ENCODE data around the gene CD6.

CD6 gene

DNA sequence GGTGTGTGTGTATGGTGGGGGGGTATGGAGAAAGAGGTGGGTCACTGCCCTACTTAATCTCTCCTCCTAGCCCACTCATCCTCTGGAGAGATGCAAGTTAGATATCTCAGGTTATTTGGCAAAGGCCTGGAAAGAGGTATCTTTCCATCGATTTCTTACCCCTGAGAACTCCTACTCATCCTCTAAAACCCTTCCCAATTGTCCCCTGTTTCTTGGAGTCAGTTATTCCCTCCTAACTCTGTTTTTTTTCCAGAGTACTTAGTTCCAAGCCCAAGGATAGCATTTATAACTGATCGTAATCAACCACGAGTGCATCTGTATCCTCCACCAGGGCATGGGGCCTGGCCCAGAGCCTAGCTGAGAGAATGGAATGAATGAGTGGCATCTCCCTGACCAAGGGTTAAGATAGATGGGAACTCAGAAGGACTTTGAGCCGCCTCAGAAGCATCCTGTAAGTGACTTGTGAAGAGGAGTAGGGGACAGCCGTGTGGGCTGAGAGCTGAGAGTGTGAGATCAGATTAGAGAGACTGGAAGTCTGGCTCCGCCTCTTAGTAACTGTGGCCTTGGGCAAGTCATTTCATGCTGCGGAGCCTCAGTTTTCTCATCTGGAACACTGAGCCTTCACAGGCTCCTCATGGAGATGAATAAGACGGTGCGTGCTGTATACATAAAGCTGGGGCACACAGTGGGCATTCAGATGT lies 16.2 kb downstream of the CD6 start:
- DNase-seq = no peak

DNA sequence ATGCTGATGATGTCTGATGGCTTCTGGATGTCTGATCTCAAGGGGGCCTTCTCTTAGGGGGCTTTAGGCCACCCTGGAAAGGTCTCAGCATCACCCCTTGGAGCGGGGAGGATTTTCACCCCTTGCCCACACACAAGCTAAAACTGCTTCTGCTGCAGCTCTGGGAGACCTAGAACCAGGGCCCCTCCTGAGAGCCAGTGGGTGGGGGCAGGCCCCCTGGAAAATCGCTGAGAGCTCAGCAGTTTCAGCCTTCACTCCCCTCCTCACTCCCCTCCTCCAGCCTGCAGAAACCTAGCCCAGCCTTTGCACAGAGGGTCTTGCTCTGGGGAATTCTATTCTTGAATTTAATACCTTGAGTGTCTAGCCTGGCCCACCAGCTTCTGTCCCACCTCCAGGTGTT lies 17.2 kb downstream of the CD6 start:
- DNase-seq = no peak

DNA sequence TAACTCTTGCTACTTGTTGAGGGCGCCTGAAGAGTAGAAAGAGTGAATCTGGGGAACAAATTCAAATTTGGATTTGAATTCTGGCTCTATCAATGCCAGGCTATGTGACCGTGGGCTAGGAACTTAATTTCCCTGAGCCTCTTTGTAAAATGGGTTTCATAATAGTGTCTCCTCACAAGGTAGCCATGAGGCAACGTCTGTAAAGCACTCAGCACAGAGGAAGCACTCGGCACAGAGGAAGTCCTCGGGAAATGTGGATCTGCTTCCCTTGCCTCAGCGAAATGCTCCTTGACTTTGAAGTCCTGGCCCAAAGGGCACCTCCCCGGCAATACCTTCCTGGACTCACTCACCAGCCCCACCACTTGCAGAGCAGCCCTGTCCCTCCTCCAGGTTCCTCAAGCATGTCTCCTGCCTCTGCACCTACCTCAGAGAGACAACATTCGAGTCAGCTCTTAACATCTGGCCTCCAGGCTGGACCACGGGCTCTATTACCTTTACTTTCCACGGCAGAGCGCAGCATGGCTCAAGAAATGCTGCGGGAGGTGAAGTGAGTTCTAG lies 17.7 kb downstream of the CD6 start:
- DNase-seq = no peak

DNA sequence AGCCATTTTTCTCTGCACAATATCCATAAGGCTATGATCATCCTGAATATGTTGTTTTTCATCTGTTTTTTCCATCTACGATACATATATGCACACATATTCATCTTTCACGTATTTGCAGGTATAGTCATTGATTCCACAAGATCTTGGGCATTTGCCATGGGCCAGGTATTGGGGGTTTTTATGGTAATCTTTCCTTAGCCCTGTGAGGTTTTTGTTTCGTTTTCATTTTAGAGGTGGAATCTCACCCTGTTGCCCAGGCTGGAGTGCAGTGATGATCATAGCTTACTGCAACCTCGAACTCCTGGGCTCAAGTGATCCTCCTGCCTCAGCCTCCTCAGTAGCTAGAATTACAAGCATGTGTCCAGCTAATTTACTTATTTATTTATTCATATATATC lies 20.0 kb downstream of the CD6 start:
- no peak for DNase-seq

DNA sequence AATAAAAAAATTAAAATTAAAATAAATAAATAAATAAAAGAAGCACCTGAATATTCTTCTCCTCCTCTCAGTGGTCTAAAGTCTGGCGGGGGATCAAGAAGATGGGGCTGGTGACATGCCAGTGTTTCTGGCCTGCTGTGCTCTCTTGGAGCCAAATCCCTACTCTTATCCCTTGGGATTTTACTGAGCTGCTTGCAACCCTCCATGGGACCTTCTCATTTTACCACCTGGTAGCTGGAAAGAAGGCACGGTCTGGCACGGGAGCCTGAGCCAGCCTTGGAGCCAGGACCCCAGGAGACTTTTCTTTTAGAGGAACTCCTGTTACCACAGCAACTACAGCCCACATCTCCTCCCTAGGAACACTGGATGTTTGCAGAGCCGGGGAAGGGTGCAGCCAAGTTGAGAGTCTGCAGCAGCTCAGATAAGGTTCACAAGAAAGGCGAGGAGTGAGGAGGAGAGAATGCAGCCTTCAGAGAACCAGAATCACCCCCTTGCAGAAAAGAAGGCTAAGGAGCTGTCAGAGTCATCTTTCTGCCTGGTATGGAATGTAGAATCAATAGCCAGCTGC lies 21.4 kb downstream of the CD6 start:
- no peak for DNase-seq

DNA sequence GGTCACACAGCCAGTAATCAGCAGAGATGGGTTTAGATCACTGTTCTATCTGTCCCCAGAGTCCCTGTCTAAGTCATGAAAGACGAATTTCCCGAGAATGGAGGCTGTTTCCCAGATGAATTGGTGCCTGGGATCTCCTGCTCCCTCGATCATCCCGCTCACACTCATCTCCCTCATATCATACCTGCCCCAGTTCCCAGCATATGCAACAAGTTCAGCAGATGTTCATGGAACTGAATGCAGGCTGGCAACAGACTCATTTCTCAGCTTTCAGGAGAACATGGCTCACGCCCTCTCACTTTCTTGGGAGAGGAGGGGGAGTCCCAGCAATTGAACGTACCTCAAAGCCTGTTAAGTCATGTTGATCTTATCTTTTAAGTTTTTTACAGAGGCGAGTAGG lies 22.1 kb downstream of the CD6 start:
- no peak for DNase-seq

DNA sequence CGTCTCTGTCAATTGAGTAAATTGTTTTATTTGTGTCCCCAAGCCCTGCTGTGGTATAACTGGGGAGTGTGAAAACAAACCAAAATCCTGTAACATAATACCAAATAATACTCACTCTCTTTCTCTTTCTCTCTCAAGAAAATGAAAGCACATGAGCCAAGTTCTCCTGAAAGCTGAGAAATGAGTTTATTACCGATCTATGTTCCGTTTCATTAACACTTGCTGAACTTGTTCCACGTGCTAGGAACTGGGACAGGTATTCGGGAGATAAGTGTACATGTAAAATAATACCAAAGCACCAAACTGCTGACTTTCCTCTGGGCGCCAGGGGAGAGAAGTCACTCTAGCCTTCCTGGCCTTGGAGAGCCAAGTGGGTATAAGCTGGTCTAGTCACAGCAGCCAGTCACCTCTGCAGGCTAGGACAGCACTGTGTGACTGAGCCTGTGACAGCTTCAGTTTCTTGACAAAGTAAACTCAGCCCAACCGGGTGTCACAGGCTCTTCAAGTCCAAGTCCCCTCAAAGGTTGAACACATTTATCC lies 23.1 kb downstream of the CD6 start:
- no peak for DNase-seq

DNA sequence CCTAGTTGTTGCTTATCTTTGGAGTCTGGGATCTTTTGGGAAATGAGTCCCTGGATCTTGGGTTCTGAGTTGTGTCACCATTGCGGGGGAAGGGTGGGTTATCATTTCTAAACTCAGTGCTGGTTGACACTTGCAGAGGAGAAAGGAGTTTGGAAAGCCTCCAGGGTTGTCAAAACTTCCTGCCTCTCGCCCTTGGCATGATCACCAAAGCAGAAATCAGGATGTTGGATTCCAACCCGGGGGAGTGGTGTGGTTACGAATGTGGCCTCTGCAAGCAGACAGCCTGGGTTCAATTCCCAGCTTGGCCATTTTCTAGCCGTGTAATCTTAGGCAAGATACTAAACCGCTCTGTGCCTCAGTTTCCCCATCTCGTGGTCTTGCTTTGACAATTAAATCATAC lies 24.3 kb downstream of the CD6 start:
- no peak for DNase-seq

DNA sequence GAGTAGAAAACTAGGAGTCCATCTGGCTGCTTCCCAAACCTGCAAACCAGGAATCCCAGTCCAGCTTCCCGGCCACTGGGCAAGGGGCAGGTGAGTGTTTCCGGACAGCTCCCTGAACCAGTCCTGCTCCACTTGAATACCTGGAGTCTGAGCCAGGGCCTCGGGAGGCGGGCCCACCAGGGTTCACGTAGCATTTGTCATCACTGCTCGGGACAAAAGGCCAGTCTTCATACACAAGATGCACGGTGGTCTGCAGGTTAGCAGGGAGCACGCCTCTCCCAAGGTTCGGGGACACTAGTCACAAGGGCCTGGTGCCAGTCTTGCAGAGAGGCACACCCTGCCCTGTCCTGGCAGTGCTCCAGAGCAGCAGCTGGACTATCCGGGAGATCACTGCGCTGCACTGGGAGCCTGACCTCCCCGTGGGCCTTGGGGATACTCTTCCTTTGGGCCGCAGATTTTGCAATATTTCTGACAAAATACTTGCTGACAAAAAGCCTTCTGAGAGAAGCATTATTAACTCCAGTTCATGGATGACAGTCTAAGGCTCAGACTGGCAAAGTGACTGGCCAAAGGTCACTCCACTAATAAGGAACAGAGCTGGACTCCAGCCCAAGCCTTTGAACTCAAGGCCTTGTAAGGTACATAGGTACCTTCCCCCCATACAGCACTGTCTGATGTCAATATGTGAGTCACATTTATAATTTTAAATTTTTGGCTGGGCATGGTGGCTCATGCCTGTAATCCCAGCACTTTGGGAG lies 25.1 kb downstream of the CD6 start:
- no peak for DNase-seq

DNA sequence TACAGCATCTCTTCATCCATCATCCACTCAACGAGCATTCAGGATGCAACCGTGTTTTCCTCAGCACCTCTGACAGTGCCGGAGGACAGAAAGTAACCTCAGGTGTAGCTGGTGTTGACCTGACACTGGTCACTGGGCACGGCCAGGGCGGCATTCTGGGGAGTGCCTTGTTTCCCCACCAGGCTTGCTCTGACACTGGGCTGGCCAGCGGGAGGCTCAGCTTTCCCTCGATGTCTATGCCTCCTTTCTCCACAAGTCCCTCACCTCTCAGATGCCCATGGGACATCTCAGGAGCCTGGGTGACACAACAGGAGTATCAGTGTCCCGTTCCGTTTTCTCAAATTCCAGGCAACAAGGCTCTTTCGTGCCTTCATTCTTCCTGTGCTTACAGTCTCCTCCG lies 28.9 kb downstream of the CD6 start:
- no peak for DNase-seq

DNA sequence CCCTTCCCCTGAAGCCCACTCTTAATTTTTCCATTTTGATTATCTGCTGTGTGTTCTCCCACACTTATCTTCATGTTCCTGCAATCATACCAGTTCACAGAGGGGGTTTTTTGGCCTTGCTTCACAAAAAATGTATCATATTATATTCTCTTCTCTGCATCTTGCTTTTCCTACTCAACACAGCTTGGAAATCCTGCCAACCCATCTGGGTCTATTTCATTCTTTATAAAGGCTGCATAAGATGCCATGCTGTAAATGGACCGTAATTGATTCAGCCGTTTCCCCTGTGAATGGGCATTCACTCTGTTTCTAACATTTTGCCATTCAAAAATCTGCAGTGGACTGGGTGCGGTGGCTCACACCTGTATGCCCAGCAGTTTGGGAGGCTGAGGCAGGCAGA lies 30.5 kb downstream of the CD6 start:
- DNase-seq = no peak

DNA sequence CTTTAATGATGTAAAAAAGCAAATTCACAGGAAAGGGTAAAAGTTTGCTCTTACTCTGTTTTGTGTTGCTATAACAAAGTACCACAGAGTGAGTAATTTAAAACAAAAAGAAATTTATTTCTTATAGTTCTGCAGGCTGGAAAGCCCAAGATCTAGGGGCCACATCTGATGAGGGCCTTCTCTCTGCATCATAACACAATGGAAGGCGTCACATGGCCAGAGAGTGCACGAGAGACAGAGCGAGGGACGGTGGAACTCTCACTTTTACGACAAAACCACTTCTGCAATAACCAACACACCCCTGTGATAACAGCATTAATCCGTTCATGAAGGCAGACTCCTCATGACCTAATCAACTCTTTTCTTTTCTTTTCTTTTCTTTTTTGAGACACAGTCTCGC lies 31.1 kb downstream of the CD6 start:
- DNase-seq = no peak

DNA sequence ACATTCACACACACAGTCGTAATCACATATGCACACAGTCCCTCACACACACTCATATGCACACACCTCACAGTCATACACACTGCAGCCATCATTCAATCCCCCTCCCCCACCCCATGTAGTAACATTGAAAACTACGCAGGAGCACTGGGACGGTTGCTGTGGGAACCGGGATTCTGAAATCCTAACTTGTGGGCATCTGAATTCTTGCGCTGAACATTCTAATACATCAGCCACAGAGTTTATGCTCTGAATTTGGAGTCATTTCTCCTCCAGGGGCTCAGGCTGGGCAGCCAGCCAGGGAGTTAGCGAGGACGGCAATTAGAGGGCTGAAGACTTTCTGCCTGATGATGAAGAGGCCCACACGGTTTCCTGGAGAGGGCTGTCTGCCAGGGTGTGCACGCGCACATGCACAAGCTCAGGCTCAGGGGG lies 32.7 kb downstream of the CD6 start:
- DNase-seq = no peak

DNA sequence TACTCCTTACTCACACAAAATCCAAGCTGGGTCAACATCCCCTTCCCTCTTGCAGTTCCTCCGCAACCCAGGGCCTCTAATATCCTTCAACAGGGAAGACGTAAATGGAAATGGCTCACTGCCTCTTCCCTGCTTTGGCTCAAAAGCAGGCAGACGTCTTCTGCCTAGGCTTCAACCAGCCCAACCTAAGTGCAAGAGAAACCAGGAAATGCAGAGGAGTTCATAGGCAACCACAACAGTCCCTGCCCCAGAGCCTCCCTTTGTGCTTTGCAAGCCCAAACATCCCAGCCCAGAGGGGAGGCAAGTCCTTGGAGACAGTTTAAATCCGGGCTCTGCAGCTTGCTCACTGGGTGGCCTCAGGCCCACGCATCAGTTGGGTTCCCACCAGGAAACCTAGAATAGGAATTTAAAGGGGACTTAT lies 33.3 kb downstream of the CD6 start:
- DNase-seq = no peak

DNA sequence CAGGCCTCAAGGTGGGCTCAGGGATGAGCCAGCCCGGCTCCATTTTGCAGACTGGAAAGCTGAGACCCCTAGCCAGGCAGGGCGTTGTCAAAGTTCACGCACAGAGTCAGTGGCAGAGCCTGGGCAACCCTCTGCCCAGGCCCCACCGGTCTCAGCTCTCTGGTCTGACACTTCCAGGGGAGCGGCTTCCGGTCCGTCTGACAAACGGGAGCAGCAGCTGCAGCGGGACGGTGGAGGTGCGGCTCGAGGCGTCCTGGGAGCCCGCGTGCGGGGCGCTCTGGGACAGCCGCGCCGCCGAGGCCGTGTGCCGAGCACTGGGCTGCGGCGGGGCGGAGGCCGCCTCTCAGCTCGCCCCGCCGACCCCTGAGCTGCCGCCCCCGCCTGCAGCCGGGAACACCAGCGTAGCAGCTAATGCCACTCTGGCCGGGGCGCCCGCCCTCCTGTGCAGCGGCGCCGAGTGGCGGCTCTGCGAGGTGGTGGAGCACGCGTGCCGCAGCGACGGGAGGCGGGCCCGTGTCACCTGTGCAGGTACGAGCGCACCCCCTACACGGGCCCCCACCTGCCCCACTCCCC lies 36.0 kb downstream of the CD6 start:
- DNase-seq = no peak

DNA sequence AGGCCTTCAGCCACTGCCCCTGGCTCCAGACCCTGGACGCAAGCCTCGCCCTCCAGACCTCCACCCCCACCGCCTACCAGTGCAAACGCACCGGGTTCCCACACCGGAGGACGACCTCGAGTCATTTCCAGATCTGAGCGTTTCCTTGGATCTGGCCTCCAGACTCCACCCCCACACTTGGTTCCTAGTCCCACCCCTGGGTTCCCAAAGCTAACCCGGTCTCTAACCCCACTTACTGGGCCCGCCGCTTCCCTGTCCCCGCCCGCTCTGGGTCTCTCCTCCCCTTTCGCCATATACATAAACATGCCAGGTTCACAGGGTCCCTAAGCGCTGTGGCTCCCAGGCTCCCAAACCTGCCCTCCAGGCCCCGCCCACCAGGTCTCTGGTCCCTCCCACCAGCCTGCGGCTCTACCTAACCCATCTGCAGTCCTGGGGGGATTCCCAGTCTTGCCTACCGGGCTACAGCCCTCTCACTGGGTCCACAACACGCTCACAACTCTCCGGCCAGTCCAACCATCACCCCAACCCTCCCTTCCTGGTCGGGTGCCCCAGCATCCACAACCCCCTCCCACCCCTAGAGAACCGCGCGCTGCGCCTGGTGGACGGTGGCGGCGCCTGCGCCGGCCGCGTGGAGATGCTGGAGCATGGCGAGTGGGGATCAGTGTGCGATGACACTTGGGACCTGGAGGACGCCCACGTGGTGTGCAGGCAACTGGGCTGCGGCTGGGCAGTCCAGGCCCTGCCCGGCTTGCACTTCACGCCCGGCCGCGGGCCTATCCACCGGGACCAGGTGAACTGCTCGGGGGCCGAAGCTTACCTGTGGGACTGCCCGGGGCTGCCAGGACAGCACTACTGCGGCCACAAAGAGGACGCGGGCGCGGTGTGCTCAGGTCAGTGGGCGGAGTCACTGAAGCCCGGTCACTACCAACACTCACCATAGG lies 36.7 kb downstream of the CD6 start:
- DNase-seq = no peak

DNA sequence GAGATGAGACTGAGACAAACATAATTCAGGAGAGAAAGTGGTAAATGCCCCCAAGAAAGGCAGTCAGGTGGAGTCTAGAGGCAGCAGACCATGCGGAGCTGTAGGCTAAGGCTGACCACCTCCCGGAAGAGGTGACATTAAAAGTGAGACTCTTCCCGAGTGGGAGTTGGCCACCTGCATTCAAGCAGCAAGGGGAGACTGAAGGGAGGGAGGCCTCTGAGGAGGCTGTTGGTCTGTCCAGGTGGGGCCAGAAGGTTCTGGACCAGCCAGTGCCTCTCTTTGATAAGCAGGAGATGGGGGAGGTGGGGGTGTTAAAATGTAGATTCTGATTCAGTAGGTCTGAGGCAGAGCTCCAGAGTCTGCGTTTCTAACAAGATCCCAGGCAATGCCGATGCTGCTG lies 37.5 kb downstream of the CD6 start:
- no peak for DNase-seq

DNA sequence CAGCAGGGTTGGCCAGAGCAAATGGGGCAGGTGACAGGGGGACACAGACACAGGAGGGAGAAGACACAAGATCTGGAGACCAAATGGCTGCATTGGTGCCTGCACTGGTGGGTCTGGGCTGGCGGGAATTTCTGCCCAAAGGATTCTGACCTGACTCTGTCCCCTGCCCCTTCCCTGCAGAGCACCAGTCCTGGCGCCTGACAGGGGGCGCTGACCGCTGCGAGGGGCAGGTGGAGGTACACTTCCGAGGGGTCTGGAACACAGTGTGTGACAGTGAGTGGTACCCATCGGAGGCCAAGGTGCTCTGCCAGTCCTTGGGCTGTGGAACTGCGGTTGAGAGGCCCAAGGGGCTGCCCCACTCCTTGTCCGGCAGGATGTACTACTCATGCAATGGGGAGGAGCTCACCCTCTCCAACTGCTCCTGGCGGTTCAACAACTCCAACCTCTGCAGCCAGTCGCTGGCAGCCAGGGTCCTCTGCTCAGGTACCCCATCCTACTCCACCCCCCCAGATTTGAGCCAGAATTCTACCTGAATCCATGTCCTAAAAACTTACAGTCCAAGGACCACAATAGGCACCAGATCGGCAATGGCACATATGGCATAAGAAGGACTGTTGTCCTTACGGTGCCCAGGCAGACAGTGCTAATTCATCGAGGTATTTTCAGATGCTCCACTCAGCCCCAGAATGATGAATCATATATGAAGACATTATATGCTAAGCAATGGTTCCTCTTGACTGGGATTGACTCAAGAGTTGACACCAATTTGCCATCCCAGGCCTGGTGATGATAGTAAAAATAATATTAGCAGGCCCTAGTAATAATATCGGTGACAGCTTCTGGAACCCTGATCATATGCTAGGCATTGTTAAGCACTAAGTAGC lies 38.2 kb downstream of the CD6 start:
- no peak for DNase-seq

DNA sequence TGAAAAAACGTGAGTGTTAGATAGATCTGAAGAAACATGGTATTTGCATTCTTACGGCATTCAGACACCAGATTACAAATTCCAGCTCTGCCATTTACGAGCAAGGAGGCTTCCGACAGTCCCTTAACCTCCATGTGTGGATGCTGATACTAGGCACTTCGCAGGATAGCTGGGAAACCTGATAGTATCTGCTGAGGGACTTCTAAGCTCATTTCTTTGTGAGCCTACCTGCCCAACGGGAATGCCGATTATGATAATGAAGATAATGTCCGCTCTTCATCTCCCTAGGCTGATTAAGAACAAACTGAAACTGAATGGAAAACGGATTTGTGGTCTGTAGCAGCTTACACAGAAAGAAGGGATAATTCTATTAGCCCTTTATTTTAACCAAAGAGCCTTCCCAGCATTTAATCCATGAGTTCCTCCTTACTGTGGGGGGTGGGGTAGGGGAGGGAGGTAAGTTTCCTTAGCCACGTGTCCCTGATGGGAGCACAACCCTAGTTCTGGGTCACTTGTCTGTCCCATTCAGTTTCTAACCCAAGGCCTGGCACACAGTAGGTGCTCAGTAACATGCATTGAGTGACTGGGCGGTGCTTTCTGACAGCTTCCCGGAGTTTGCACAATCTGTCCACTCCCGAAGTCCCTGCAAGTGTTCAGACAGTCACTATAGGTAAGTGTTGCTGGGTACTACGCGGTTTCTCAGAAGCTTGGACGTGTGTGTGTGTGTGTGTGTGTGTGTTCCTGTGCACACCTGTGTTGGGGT lies 39.2 kb downstream of the CD6 start:
- no peak for DNase-seq

DNA sequence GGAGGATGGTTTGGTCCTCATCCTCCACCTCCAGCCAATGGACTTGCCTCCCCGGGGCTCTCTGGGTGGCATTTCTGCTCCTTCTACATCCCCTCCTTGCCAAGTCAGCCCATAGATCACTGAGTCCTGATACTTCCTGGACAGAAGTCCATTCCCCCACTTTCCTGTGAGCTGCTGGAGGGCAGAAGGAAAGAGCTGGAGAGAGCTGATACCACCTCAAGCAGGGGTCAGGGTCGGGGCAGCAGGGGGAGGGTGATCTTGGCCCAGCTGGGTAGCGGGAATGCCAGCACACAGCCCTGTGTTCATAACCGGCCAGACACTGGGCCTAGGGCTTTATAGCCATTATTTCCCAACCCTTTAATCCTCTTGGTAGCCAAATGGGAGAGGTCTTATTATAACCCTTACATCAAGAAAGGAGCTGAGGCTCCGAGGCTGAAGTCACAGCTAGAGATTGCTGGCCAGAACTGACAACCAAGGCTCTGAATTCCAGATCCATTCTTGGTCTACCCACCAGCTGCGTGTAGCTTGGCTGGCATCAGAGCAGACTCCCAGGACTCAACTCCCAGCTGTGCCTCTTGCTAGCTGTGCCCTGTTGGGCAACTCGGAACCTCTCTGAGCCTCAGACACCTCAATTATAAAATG lies 39.9 kb downstream of the CD6 start:
- DNase-seq = no peak

Data from activated gamma-delta T cell (primary cell).